SK-N-SH (cell line): ENCODE results near the gene C1QL1. TPM values are rescaled to one million over a fixed set of nuclear protein-coding genes. Genes with fewer than 3 reads are reported as not detected.
A peak's percentile ranks its signal among the peaks of the same experiment; 100 is the strongest.

Source experiments
- CTCF ChIA-PET: fragments of 300-600, 350-600 bp; formaldehyde crosslinking; extraction: SDS; loops from one replicate; lab custom pipeline; 2021; lab: Yijun Ruan, JAX
- POLR2A ChIA-PET: fragments of 350-600 bp; sonication (Branson Sonifier 250); formaldehyde crosslinking; extraction: SDS; loops from one replicate; lab custom pipeline; 2020; ENCODE audit warnings: antibody characterized with exemption, inconsistent platforms; lab: Yijun Ruan, JAX
- DNase-seq: peaks from one replicate; pipeline ENCODE4 v3.0.0; 2012
- H2AFZ ChIP-seq: fragments of 200-600 bp; sonication (generic); 2 replicates; pipeline ENCODE4 v1.8.1; 2016; ENCODE audit warnings: antibody characterized with exemption, mild to moderate bottlenecking, low read depth
- H3F3A ChIP-seq: fragments of 200-600 bp; sonication (generic); replicated peaks from 2 replicates; pipeline ENCODE3; 2016; ENCODE audit warnings: antibody characterized with exemption, mild to moderate bottlenecking; ENCODE audit not compliant: insufficient read depth
- H3K27ac ChIP-seq, 2 experiments: fragments of 200-500 bp in 1 of 2; fragments of 200-600 bp in 1 of 2; sonication (Bioruptor generic) in 1 of 2; sonication (generic), shearing (Covaris generic) in 1 of 2; 2 replicates each; pipeline versions ENCODE4 v1.5.1 to v1.6.1; 2014 to 2016; ENCODE audit warnings: low read depth in 2 of 2, inconsistent platforms in 1 of 2, low read length in 1 of 2, mild to moderate bottlenecking in 1 of 2, mixed read lengths in 1 of 2
- H3K27me3 ChIP-seq: fragments of 200-600 bp; sonication (generic), shearing (Covaris generic); 2 replicates; pipeline ENCODE4 v1.6.1; 2016; ENCODE audit warnings: mixed run types; ENCODE audit not compliant: insufficient read depth
- H3K36me3 ChIP-seq, 2 experiments: fragments of 200-500 bp in 1 of 2; fragments of 200-600 bp in 1 of 2; sonication (Bioruptor generic) in 1 of 2; sonication (generic) in 1 of 2; replicated peaks in 1 of 2; 2 replicates each; pipeline versions ENCODE3 to v1.5.1; 2014 to 2016; ENCODE audit warnings: low read length in 1 of 2, mild to moderate bottlenecking in 1 of 2; ENCODE audit not compliant: insufficient read depth in 2 of 2, control insufficient read depth in 1 of 2
- H3K4me1 ChIP-seq, 2 experiments: fragments of 200-500 bp in 1 of 2; fragments of 200-600 bp in 1 of 2; sonication (Bioruptor generic) in 1 of 2; sonication (generic), shearing (Covaris generic) in 1 of 2; 2 replicates each; pipeline versions ENCODE4 v1.5.1 to v1.6.1; 2014 to 2016; ENCODE audit warnings: low read depth in 1 of 2, low read length in 1 of 2, mixed run types in 1 of 2; ENCODE audit not compliant: insufficient read depth in 2 of 2, control insufficient read depth in 1 of 2
- H3K4me2 ChIP-seq: fragments of 200-600 bp; sonication (generic), shearing (Covaris generic); 2 replicates; pipeline ENCODE4 v1.6.1; 2017; ENCODE audit warnings: mixed run types
- H3K4me3 ChIP-seq, 2 experiments: fragments of 200-500 bp in 1 of 2; fragments of 200-600 bp in 1 of 2; sonication (Bioruptor generic) in 1 of 2; sonication (generic), shearing (Covaris generic) in 1 of 2; 2 replicates each; pipeline versions ENCODE4 v1.5.1 to v1.8.1; 2014 to 2016; ENCODE audit warnings: low read depth in 2 of 2, inconsistent platforms in 1 of 2, low read length in 1 of 2, mild to moderate bottlenecking in 1 of 2, mixed read lengths in 1 of 2, moderate library complexity in 1 of 2
- H3K79me2 ChIP-seq: fragments of 200-600 bp; sonication (generic); 2 replicates; pipeline ENCODE4 v1.8.1; 2017; ENCODE audit warnings: mild to moderate bottlenecking; ENCODE audit not compliant: insufficient read depth
- H3K9ac ChIP-seq: fragments of 200-600 bp; sonication (generic); 2 replicates; pipeline ENCODE4 v1.6.1; 2017; ENCODE audit warnings: mixed run types
- H3K9me2 ChIP-seq: fragments of 200-600 bp; sonication (generic); 2 replicates; pipeline ENCODE4 v1.6.1; 2017; ENCODE audit warnings: mixed run types
- H3K9me3 ChIP-seq: fragments of 200-600 bp; sonication (generic); 2 replicates; pipeline ENCODE4 v1.6.1; 2017; ENCODE audit warnings: mixed run types, mild to moderate bottlenecking, moderate library complexity
- H4K20me1 ChIP-seq: fragments of 200-600 bp; sonication (generic); 2 replicates; pipeline ENCODE4 v1.6.1; 2017; ENCODE audit warnings: mild to moderate bottlenecking, mixed run types; ENCODE audit not compliant: insufficient read depth
- CHD2 ChIP-seq: fragments of 150-350 bp; IDR thresholded peaks from 2 replicates; pipeline ENCODE4 v1.6.1; 2018; ENCODE audit warnings: low read length; ENCODE audit not compliant: partially characterized antibody
- ELF1 ChIP-seq: IDR thresholded peaks from 2 replicates; pipeline ENCODE4 v1.4.0; 2012
- MXI1 ChIP-seq: IDR thresholded peaks from 2 replicates; pipeline ENCODE4 v1.6.1; 2012; ENCODE audit warnings: mild to moderate bottlenecking, low read depth, low read length, improper control_type of control experiment
- POLR2AphosphoS5 ChIP-seq: IDR thresholded peaks from 2 replicates; pipeline ENCODE4 v1.6.1; 2012; ENCODE audit warnings: low read depth, low read length
- WGBS: methylation state at CpG from one replicate; pipeline ENCODE4 v1.1.6; 2017; ENCODE audit warnings: low lambda C conversion rate; 5-methylcytosine and 5-hydroxymethylcytosine counted together
- polyA plus RNA-seq, 3 experiments: library from polyadenylated mRNA; depleted of rRNA; stranded (reverse); fragments of >200 nt; gene quantifications; 2 replicates each; pipeline ENCODE4 v1.2.3, GENCODE V29; 2012
- TF ChIP-seq, protein P1 (sequence below): fragments of 200-600 bp; sonication (generic); IDR thresholded peaks from 2 replicates; pipeline ENCODE4 v1.6.1; 2017; ENCODE audit warnings: antibody characterized with exemption, mild to moderate bottlenecking, moderate library complexity
- TF ChIP-seq, protein P2 (sequence below): IDR thresholded peaks from 2 replicates; pipeline ENCODE4 v1.6.1; 2012; ENCODE audit warnings: mild to moderate bottlenecking, low read depth, low read length, moderate library complexity

Gene C1QL1
- polyA plus RNA-seq, 1 of the 3 experiments (the other 2 are of a cell fraction) = 11.9 TPM

DNA sequence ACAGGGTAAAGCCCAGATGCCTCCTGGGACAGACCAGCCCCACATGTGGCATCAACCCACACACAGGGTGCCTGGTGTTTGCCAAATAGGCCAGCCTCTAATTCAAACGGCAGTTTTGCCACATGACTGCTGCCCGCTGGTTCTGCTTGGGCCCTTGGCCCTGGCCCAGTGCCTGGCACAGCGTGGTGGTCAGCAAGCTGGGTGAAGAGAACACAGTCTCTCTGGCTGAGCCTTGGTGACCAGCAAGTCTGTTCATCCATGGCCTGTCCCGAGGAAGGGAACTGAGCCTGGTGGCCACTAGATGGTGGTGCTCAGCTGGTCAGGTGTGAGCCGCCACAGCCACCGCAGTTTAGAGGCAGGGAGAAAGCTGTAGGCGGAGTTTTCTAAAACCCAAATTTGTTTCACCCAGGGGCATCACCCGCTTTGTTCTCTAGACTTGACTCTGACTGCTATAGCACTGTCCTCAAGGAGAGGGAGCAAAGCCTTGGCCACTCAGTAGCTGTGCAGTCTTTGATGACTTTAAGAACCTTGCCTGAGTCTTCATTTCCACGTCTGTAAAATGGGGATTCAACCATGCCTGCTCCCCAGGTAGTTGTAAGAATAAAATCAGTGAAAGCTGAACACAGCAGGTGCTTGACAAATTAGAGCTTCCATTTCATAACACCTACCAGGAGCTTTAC lies 48.1 kb downstream of the C1QL1 start (continued):
- no peak for TF ChIP-seq MXI1
- TF ChIP-seq, protein P1, sequence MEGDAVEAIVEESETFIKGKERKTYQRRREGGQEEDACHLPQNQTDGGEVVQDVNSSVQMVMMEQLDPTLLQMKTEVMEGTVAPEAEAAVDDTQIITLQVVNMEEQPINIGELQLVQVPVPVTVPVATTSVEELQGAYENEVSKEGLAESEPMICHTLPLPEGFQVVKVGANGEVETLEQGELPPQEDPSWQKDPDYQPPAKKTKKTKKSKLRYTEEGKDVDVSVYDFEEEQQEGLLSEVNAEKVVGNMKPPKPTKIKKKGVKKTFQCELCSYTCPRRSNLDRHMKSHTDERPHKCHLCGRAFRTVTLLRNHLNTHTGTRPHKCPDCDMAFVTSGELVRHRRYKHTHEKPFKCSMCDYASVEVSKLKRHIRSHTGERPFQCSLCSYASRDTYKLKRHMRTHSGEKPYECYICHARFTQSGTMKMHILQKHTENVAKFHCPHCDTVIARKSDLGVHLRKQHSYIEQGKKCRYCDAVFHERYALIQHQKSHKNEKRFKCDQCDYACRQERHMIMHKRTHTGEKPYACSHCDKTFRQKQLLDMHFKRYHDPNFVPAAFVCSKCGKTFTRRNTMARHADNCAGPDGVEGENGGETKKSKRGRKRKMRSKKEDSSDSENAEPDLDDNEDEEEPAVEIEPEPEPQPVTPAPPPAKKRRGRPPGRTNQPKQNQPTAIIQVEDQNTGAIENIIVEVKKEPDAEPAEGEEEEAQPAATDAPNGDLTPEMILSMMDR = peak; percentile 84
- TF ChIP-seq CHD2 = peak; percentile 51
- no peak for TF ChIP-seq ELF1

DNA sequence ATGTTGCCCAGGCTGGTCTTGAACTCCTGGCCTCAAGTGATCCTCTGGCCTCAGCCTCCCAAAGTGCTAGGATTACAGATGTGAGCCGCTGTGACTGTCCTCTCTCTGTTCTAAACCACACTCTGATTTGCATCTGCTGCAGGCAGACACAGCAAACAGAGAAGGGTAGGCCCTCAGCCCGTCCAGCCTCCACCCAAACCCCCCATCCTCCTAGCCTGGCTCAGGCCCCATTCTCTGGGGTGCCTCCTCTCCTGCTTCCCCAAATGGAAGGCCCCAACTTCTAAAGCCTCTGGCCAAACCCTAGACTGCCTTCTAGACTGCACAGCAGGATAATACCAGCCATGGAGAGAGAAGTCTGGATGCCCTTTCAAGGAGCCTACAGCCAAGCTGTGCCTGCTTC lies 48.7 kb downstream of the C1QL1 start:
- Histone ChIP-seq H4K20me1 (no peaks in the 10 kb centered on the region), H3K9ac (no peak overlapping the region), H3K79me2 (no peaks in the 10 kb centered on the region), H3K27me3 (no peaks in the 10 kb centered on the region), H3K9me2 (no peaks in the 10 kb centered on the region), H3K4me3 (no peak overlapping the region), H3K4me1 (peaks cover 18 to 42% of the 10 kb centered on the region in 2 experiments; a peak in 3 of 4 replicates), H2AFZ (0 out of 2 replicates have a peak overlapping the region, but pooled peaks have one; percentile 36), H3F3A (peaks cover 12% of the 10 kb centered on the region), H3K9me3 (no peaks in the 10 kb centered on the region), H3K4me2 (no peak overlapping the region), H3K27ac (no peak overlapping the region; a peak in 1 of 4 replicates), H3K36me3 (no peaks in the 10 kb centered on the region)
- CTCF ChIA-PET = interaction anchor here (0.5 to 17.2 kb wide), 40 partner anchors 9 to 1018 kb away, joined by 3 to 433 read pairs (median 9); partner anchors contain the start of genes ACBD4, C1QL1, EFTUD2 and PLCD3
- 63% methylated on average over 2 of the region's 2 CpGs for WGBS
- no peak for TF ChIP-seq POLR2AphosphoS5
- TF ChIP-seq, protein P2, sequence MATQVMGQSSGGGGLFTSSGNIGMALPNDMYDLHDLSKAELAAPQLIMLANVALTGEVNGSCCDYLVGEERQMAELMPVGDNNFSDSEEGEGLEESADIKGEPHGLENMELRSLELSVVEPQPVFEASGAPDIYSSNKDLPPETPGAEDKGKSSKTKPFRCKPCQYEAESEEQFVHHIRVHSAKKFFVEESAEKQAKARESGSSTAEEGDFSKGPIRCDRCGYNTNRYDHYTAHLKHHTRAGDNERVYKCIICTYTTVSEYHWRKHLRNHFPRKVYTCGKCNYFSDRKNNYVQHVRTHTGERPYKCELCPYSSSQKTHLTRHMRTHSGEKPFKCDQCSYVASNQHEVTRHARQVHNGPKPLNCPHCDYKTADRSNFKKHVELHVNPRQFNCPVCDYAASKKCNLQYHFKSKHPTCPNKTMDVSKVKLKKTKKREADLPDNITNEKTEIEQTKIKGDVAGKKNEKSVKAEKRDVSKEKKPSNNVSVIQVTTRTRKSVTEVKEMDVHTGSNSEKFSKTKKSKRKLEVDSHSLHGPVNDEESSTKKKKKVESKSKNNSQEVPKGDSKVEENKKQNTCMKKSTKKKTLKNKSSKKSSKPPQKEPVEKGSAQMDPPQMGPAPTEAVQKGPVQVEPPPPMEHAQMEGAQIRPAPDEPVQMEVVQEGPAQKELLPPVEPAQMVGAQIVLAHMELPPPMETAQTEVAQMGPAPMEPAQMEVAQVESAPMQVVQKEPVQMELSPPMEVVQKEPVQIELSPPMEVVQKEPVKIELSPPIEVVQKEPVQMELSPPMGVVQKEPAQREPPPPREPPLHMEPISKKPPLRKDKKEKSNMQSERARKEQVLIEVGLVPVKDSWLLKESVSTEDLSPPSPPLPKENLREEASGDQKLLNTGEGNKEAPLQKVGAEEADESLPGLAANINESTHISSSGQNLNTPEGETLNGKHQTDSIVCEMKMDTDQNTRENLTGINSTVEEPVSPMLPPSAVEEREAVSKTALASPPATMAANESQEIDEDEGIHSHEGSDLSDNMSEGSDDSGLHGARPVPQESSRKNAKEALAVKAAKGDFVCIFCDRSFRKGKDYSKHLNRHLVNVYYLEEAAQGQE = no peak
- TF ChIP-seq, protein P1 = no peak
- DNase-seq = no peak
- POLR2A ChIA-PET = interaction anchor here (1.0 to 2.5 kb wide), 4 partner anchors 12 to 230 kb away, joined by 3 to 14 read pairs (median 6); no protein-coding TSS in a partner anchor
